Adipocyte (in vitro differentiated cells): ENCODE data around the gene CDH23.

Source experiments
- DNase-seq: peaks from one replicate; pipeline ENCODE4 v3.0.0-alpha.2; 2015; ENCODE audit warnings: low read depth
- H3K27me3 ChIP-seq: replicated peaks from 2 replicates; pipeline ENCODE4 v1.7.0; 2013; ENCODE audit warnings: mild to moderate bottlenecking, low read length, moderate library complexity; ENCODE audit not compliant: control insufficient read depth, insufficient read depth
- H3K36me3 ChIP-seq: 2 replicates; pipeline ENCODE4 v1.7.0; 2013; ENCODE audit warnings: low read length, mild to moderate bottlenecking, moderate library complexity; ENCODE audit not compliant: control insufficient read depth, insufficient read depth, severe bottlenecking
- H3K4me1 ChIP-seq: 2 replicates; pipeline ENCODE4 v1.7.0; 2013; ENCODE audit warnings: mild to moderate bottlenecking, low read length, moderate library complexity; ENCODE audit not compliant: control insufficient read depth, insufficient read depth
- H3K4me3 ChIP-seq: 2 replicates; pipeline ENCODE4 v1.7.0; 2013; ENCODE audit warnings: mild to moderate bottlenecking, low read length, moderate library complexity
- H3K9ac ChIP-seq: 2 replicates; pipeline ENCODE4 v1.7.0; 2013; ENCODE audit warnings: mild to moderate bottlenecking, low read length, moderate library complexity
- H3K9me3 ChIP-seq: 2 replicates; pipeline ENCODE4 v1.7.0; 2013; ENCODE audit warnings: mild to moderate bottlenecking, low read length, moderate library complexity; ENCODE audit not compliant: control insufficient read depth

Gene CDH23

GRCh38 chr10:71448146-71448545 lies 51.4 kb downstream of the CDH23 start:
- no peak overlapping the region for H3K4me3 ChIP-seq
- H3K9me3 ChIP-seq = no peaks in the 10 kb centered on the region
- H3K36me3 ChIP-seq = no peaks in the 10 kb centered on the region
- no peak overlapping the region for H3K9ac ChIP-seq
- peaks cover 29% of the 10 kb centered on the region for H3K27me3 ChIP-seq
- no peaks in the 10 kb centered on the region for H3K4me1 ChIP-seq
- no peak for DNase-seq

GRCh38 chr10:71449026-71449425 lies 52.3 kb downstream of the CDH23 start:
- peaks cover 31% of the 10 kb centered on the region for H3K27me3 ChIP-seq
- no peak overlapping the region for H3K9ac ChIP-seq
- DNase-seq = no peak

GRCh38 chr10:71451754-71452153 lies 55.0 kb downstream of the CDH23 start:
- no peak overlapping the region for H3K4me3 ChIP-seq

More at GRCh38 chr10:71449026-71449425, 52.3 kb downstream of the CDH23 start:
- Histone ChIP-seq H3K9me3 (no peaks in the 10 kb centered on the region), H3K4me3 (no peak overlapping the region), H3K36me3 (no peaks in the 10 kb centered on the region), H3K4me1 (no peaks in the 10 kb centered on the region)

DNA sequence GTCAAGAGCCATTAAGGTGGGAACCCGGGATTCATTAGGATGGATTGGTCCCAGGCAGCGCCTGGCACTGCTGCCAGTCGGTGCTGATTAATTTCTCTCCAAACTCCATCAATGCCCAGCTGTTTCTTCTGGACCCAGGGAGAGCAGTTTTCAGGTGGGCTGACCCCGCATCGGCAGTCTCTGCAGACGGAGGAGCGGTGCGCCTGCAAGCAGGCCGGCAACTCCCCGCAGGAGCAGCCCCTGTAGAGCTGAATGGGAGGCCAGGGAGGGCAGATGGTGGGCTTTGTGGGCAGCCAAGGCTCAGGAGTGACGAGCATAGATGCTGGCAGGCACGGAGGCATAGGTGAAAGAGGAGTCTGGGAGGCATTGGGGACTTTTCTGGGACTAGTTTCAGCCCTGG lies 56.5 kb downstream of the CDH23 start:
- no peak overlapping the region for H3K9ac ChIP-seq
- H3K27me3 ChIP-seq = peaks cover 46% of the 10 kb centered on the region
- no peaks in the 10 kb centered on the region for H3K4me1 ChIP-seq
- peaks cover 5% of the 10 kb centered on the region for H3K9me3 ChIP-seq
- H3K36me3 ChIP-seq = no peaks in the 10 kb centered on the region
- DNase-seq = no peak
- H3K4me3 ChIP-seq = no peak overlapping the region

More at GRCh38 chr10:71451754-71452153, 55.0 kb downstream of the CDH23 start:
- no peaks in the 10 kb centered on the region for H3K36me3 ChIP-seq
- no peaks in the 10 kb centered on the region for H3K4me1 ChIP-seq
- H3K9ac ChIP-seq = no peak overlapping the region
- DNase-seq = no peak
- peaks cover 41% of the 10 kb centered on the region for H3K27me3 ChIP-seq
- peaks cover 5% of the 10 kb centered on the region for H3K9me3 ChIP-seq

DNA sequence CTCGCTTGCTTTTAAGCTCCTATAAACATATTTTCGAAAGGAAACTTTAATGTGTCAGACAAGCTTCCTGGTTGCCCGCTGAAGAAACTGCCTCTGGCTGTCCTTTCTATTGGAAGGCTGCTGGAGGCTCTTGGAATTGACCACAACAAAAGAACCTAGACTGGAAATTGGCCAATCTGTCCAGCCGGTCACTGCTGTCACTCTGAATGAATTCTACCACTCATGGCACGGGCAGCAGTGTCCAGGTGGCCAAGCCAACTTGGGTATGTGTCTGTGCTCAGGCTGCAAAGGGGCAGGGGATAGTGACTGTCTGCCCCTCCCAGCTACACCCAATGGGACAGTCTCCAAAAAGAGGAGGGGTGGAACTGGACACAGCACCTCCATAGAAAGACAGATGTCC lies 57.6 kb downstream of the CDH23 start:
- H3K4me3 ChIP-seq = no peak overlapping the region
- no peaks in the 10 kb centered on the region for H3K36me3 ChIP-seq
- peaks cover 51% of the 10 kb centered on the region for H3K27me3 ChIP-seq

GRCh38 chr10:71455035-71455434 lies 58.3 kb downstream of the CDH23 start:
- Histone ChIP-seq H3K4me1 (no peaks in the 10 kb centered on the region), H3K9ac (no peak overlapping the region), H3K9me3 (peaks cover 5% of the 10 kb centered on the region), H3K27me3 (peaks cover 57% of the 10 kb centered on the region), H3K4me3 (no peak overlapping the region), H3K36me3 (no peaks in the 10 kb centered on the region)
- no peak for DNase-seq

More for the DNA sequence above, 57.6 kb downstream of the CDH23 start:
- no peak overlapping the region for H3K9ac ChIP-seq
- DNase-seq = no peak
- no peaks in the 10 kb centered on the region for H3K4me1 ChIP-seq
- peaks cover 5% of the 10 kb centered on the region for H3K9me3 ChIP-seq

DNA sequence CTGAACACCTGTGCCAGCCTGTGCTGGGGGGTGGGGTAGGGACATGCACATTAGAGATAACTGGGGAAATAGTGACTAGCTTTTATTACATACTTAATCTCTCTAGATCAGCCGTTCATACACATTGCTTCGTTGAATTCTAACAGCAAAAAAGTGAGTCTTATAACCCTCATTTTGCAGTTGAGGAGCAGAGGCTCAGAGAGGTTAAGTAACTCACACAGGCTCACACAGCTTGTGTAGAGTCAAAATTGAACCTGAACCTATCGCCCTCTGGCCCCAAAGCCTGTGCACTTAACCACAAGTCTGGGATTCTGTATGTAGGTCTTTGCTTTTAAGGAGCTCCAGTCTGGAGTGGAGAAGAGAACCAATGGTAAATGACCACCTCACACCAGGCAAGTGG lies 59.9 kb downstream of the CDH23 start:
- peaks cover 65% of the 10 kb centered on the region for H3K27me3 ChIP-seq
- no peaks in the 10 kb centered on the region for H3K36me3 ChIP-seq
- no peaks in the 10 kb centered on the region for H3K4me1 ChIP-seq
- no peak overlapping the region for H3K4me3 ChIP-seq
- DNase-seq = no peak
- peaks cover 5% of the 10 kb centered on the region for H3K9me3 ChIP-seq
- H3K9ac ChIP-seq = no peak overlapping the region

DNA sequence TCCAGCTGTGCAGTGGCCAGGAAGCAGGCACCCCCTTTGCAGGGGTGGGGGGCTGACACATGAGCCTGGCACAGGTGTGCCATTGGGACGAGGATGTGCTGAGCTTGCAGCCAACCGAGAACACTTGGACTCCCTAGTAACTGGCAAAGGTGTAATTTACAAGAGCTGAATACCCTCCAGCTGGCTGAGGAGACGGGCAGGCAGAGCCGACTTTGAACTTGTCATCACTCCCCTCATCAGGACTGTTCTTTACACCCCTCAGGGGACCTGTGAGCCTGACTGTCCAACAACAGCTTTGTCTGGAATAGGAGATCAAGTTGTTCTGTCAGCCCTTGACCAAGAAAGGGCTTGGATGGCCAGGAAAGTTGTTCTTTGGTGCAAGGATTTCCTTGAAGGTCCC lies 61.2 kb downstream of the CDH23 start:
- no peaks in the 10 kb centered on the region for H3K36me3 ChIP-seq
- no peak for DNase-seq
- H3K27me3 ChIP-seq = peaks cover 66% of the 10 kb centered on the region
- no peak overlapping the region for H3K9ac ChIP-seq
- no peak overlapping the region for H3K4me3 ChIP-seq
- H3K9me3 ChIP-seq = peaks cover 5% of the 10 kb centered on the region
- H3K4me1 ChIP-seq = no peaks in the 10 kb centered on the region

DNA sequence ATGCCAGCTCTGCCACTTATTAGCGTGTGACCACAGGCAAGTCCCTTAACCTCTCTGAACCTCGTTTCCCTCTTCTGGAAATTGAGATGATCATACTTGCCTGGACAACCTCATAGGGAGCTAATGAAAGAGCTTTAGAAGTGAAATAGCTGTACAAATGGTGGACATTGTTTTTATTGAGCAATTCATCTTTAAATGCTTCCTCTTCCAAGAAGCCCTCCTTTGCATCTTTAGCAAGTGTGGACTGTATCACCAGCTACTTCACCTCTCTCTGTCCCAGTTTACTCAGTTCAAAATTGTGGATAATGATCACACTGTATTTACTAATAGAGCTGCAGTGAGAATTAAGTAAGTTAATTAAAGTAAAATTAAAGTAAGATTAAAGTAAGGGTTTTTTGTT lies 61.7 kb downstream of the CDH23 start:
- Histone ChIP-seq H3K4me3 (no peak overlapping the region), H3K36me3 (no peaks in the 10 kb centered on the region), H3K4me1 (no peaks in the 10 kb centered on the region), H3K9ac (no peak overlapping the region), H3K9me3 (peaks cover 5% of the 10 kb centered on the region), H3K27me3 (peaks cover 66% of the 10 kb centered on the region)
- DNase-seq = no peak

- no peak for DNase-seq
- Histone ChIP-seq H3K4me3 (no peak overlapping the region), H3K9ac (no peak overlapping the region), H3K27me3 (peaks cover 66% of the 10 kb centered on the region), H3K36me3 (no peaks in the 10 kb centered on the region), H3K9me3 (peaks cover 8% of the 10 kb centered on the region), H3K4me1 (no peaks in the 10 kb centered on the region)
These were observed 62.8 kb downstream of the CDH23 start for GRCh38 chr10:71459513-71459912.

DNA sequence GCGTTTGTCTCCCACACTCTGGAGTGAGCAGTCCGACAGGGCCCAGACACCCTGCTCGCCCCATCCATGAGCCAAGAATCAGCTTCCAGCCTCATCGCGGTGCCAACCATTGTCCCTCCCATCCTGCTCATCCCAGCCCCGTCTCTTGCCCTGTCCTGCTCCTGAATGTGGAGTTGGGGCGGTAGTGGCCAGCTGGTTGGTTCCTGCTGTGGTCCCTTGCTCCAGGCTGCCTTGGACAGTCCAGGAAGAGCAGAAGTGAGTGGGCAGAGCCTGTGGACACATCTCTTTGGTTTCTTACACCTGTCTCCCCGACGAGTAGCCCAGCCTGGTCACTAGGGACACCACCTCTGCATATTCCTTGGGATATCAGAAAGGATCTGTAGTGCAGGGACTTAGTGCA lies 63.9 kb downstream of the CDH23 start:
- no peak for DNase-seq
- peaks cover 3% of the 10 kb centered on the region for H3K9me3 ChIP-seq
- no peak overlapping the region for H3K4me3 ChIP-seq
- no peaks in the 10 kb centered on the region for H3K36me3 ChIP-seq
- peaks cover 60% of the 10 kb centered on the region for H3K27me3 ChIP-seq
- H3K4me1 ChIP-seq = no peaks in the 10 kb centered on the region
- no peak overlapping the region for H3K9ac ChIP-seq

DNA sequence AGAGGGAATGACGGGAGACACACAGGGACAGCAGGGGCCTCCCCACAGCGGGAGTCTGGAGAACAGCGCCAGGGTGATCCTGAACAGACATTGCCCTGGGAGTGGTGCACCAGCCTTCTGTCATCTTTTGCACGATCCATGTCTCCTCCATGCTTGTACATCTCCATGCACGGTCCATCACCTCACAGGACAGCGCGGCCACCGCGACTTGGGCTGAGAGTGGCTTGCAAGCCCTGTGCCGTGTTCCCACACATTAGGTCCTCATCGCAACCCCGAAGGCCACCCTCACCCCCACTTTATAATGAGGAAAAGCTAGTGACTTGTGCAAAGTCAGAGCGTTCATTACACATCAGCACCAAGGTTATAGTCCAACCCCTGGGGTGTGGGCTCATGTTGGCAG lies 64.7 kb downstream of the CDH23 start:
- Histone ChIP-seq H3K27me3 (peaks cover 58% of the 10 kb centered on the region), H3K36me3 (no peaks in the 10 kb centered on the region), H3K9me3 (peaks cover 3% of the 10 kb centered on the region), H3K4me1 (no peaks in the 10 kb centered on the region), H3K4me3 (no peak overlapping the region), H3K9ac (no peak overlapping the region)
- no peak for DNase-seq
